Measurements from ENCODE around the gene ABCD3. TPM values are rescaled to one million over a fixed set of nuclear protein-coding genes. Genes with fewer than 3 reads are reported as not detected.

The ABCD3 gene
- total and polyA plus RNA-seq, 7 experiments from 2014 or later: 18.0 to 31.2 (median 24.4) TPM

DNA sequence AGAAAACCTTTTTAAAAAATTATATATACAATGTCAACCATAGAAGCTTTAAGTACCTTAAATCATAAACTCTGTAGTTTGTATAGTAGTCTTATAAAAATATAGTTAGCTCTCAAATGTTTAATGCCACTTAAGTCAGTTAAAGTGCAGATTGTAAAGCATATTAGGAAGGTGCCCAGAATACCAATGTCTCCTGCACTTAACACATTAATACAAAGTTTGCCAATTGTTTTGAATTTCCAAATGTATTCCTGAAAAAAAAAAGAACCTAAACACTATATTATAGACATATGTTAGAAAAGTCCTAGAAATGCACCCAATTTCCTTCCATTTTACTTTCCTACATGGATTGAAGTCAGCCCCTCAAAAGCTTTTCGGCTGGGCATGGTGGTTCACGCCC lies 111.2 kb downstream of the ABCD3 start:
- Mint-ChIP-seq H3K27ac (no peak overlapping the region), H3K27me3 (peaks cover 6 to 14% (median 9%) of the 10 kb centered on the region in 5 donors), H3K4me3 (no peak overlapping the region), H3K4me1 (no peaks in the 10 kb centered on the region), H3K9me3 (no peaks in the 10 kb centered on the region), H3K36me3 (no peaks in the 10 kb centered on the region)
- Histone ChIP-seq H3K27ac (ENCODE audit: low read depth, low read length) (no peak overlapping the region), H3K4me1 (ENCODE audit: control insufficient read depth in 2 of 2, insufficient read depth in 2 of 2, low read length in 2 of 2) (no peaks in the 10 kb centered on the region), H3K4me3 (ENCODE audit: low read length) (no peak overlapping the region), H3K9me3 (ENCODE audit: control insufficient read depth in 2 of 3, low read length in 3 of 3) (no peaks in the 10 kb centered on the region), H3K27me3 (ENCODE audit: control insufficient read depth in 2 of 2, insufficient read depth in 2 of 2, low read length in 2 of 2) (no peaks in the 10 kb centered on the region), H3K36me3 (ENCODE audit: control insufficient read depth in 2 of 3, insufficient read depth in 3 of 3, low read length in 3 of 3) (no peaks in the 10 kb centered on the region)
- intact Hi-C loops (cut with micrococcal nuclease): no loop called here
- ATAC-seq (no peak), DNase-seq (no peak)
- CTCF ChIA-PET: no interaction called here
- POLR2A ChIA-PET: no interaction called here

DNA sequence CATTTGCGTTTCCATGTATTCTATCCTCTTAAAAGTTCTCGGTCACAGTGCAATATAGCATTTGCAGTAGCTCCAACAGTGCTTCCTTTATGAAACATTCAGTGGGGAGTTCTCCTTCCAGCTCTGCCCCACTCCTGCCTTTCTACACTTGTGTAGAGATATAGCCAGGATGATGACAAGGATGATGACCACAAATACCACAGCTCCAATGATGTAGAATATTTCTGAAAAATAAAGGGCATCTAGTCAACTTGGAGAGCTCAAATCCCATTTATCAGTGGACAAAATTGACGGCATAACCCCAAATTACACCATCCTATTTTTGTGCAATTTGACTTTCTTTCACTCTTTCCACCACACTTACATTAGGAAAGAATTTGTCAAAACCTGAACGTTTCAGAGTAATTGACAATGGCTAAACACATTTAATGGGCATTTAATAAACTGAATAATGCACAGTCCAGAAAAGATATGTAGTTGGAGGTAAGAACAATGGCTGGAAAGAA lies 112.2 kb downstream of the ABCD3 start:
- ATAC-seq (no peak), DNase-seq (no peak)
- Mint-ChIP-seq H3K4me3 (no peak overlapping the region), H3K27me3 (peaks cover 7 to 22% (median 14%) of the 10 kb centered on the region in 5 donors), H3K9me3 (no peaks in the 10 kb centered on the region), H3K27ac (no peak overlapping the region), H3K36me3 (no peaks in the 10 kb centered on the region), H3K4me1 (no peaks in the 10 kb centered on the region)
- Histone ChIP-seq H3K9me3 (ENCODE audit: control insufficient read depth in 2 of 3, low read length in 3 of 3) (no peaks in the 10 kb centered on the region), H3K27me3 (ENCODE audit: control insufficient read depth in 2 of 2, insufficient read depth in 2 of 2, low read length in 2 of 2) (no peaks in the 10 kb centered on the region), H3K36me3 (ENCODE audit: control insufficient read depth in 2 of 3, insufficient read depth in 3 of 3, low read length in 3 of 3) (no peaks in the 10 kb centered on the region), H3K4me1 (ENCODE audit: control insufficient read depth in 2 of 2, insufficient read depth in 2 of 2, low read length in 2 of 2) (no peaks in the 10 kb centered on the region), H3K4me3 (ENCODE audit: low read length) (no peak overlapping the region), H3K27ac (ENCODE audit: low read depth, low read length) (no peak overlapping the region)
- CTCF ChIA-PET: no interaction called here
- POLR2A ChIA-PET: no interaction called here
- intact Hi-C loops (cut with micrococcal nuclease): no loop called here

DNA sequence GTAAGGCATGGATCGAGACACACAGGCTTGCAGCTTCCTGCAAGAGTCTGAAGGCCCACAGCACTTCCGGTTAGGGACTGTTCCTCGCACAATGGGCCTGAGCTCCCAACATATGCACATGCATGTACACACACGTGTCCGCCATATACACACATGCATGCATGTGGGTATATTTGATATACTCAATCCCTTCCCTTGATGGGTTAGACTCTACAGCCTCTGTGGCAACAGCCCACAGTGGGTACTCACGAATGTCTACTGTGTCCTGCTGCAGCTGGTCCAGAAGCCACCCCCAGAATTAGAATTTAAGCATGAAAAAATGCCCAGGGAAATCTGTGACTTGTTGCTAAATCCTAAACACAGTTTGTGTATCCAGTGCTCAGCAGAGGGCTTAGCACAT lies 113.5 kb downstream of the ABCD3 start:
- no peaks in the 10 kb centered on the region for H3K36me3 Mint-ChIP-seq
- intact Hi-C loops (cut with micrococcal nuclease): no loop called here
- H3K27ac Mint-ChIP-seq: no peak overlapping the region
- ATAC-seq: no peak
- H3K36me3 ChIP-seq (ENCODE audit: control insufficient read depth in 2 of 3, insufficient read depth in 3 of 3, low read length in 3 of 3): no peaks in the 10 kb centered on the region
- H3K9me3 ChIP-seq (ENCODE audit: control insufficient read depth in 2 of 3, low read length in 3 of 3): no peaks in the 10 kb centered on the region
- H3K9me3 Mint-ChIP-seq: no peaks in the 10 kb centered on the region
- H3K27ac ChIP-seq (ENCODE audit: low read depth, low read length): no peak overlapping the region
- no peaks in the 10 kb centered on the region for H3K4me1 ChIP-seq (ENCODE audit: control insufficient read depth in 2 of 2, insufficient read depth in 2 of 2, low read length in 2 of 2)
- H3K4me3 Mint-ChIP-seq: no peak overlapping the region
- POLR2A ChIA-PET: no interaction called here
- H3K4me3 ChIP-seq (ENCODE audit: low read length): no peak overlapping the region
- no peak for DNase-seq
- H3K4me1 Mint-ChIP-seq: no peaks in the 10 kb centered on the region
- peaks cover 10 to 26% (median 22%) of the 10 kb centered on the region in 5 donors for H3K27me3 Mint-ChIP-seq
- no peaks in the 10 kb centered on the region for H3K27me3 ChIP-seq (ENCODE audit: control insufficient read depth in 2 of 2, insufficient read depth in 2 of 2, low read length in 2 of 2)
- CTCF ChIA-PET: no interaction called here

DNA sequence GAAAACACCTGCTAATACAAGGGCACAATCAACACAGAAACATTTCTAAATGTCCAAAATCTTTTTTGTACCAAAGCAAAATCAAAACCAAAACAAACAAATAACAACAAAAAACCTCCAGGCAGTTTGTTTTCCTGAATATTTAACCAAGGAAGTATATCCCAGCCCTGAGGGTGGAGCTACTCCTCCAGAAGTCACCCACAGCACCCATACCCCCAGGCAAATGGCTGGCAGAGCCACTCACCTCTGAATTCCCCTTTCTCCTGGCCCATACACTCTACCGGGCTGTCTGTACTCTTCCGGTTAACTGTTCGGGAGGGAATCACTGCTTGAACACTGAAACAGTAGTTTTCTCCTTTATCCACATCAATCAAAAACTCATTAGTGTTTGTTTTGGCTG lies 113.9 kb downstream of the ABCD3 start:
- DNase-seq (no peak), ATAC-seq (no peak)
- no peak overlapping the region for H3K4me3 Mint-ChIP-seq
- Histone ChIP-seq H3K4me3 (ENCODE audit: low read length) (no peak overlapping the region), H3K27me3 (ENCODE audit: control insufficient read depth in 2 of 2, insufficient read depth in 2 of 2, low read length in 2 of 2) (no peaks in the 10 kb centered on the region), H3K36me3 (ENCODE audit: control insufficient read depth in 2 of 3, insufficient read depth in 3 of 3, low read length in 3 of 3) (no peaks in the 10 kb centered on the region), H3K9me3 (ENCODE audit: control insufficient read depth in 2 of 3, low read length in 3 of 3) (no peaks in the 10 kb centered on the region), H3K27ac (ENCODE audit: low read depth, low read length) (no peak overlapping the region), H3K4me1 (ENCODE audit: control insufficient read depth in 2 of 2, insufficient read depth in 2 of 2, low read length in 2 of 2) (no peaks in the 10 kb centered on the region)
- no peak overlapping the region for H3K27ac Mint-ChIP-seq
- ChIA-PET POLR2A (no interaction called here), CTCF (no interaction called here)
- H3K9me3 Mint-ChIP-seq: no peaks in the 10 kb centered on the region
- no peaks in the 10 kb centered on the region for H3K4me1 Mint-ChIP-seq
- peaks cover 10 to 26% (median 26%) of the 10 kb centered on the region in 5 donors for H3K27me3 Mint-ChIP-seq
- no peaks in the 10 kb centered on the region for H3K36me3 Mint-ChIP-seq
- intact Hi-C loops (cut with micrococcal nuclease): no loop called here

DNA sequence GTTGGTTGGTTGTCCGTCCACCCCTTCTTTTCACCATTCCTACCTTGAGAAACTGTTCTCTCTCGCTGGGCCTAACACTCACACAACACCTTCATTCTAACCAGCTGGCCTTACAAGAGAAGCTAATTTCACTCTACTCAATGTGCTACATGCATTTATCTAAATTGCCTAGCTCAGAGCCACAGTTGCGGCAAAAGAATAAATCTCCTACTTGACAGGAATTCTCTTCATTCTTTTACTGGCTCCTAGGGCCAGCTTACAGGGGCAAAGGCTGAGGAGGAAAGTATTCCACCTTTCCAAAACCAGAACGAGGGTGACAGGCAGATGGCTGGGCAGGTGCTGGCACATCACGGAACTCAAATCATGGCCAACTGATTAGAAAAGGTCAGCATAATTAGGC lies 116.9 kb downstream of the ABCD3 start:
- ChIA-PET CTCF (no interaction called here), POLR2A (no interaction called here)
- intact Hi-C loops (cut with micrococcal nuclease): no loop called here
- Histone ChIP-seq H3K36me3 (ENCODE audit: control insufficient read depth in 2 of 3, insufficient read depth in 3 of 3, low read length in 3 of 3) (no peaks in the 10 kb centered on the region), H3K27ac (ENCODE audit: low read depth, low read length) (no peak overlapping the region), H3K27me3 (ENCODE audit: control insufficient read depth in 2 of 2, insufficient read depth in 2 of 2, low read length in 2 of 2) (no peaks in the 10 kb centered on the region), H3K4me1 (ENCODE audit: control insufficient read depth in 2 of 2, insufficient read depth in 2 of 2, low read length in 2 of 2) (no peaks in the 10 kb centered on the region), H3K9me3 (ENCODE audit: control insufficient read depth in 2 of 3, low read length in 3 of 3) (no peaks in the 10 kb centered on the region), H3K4me3 (ENCODE audit: low read length) (no peak overlapping the region)
- DNase-seq: no peak
- Mint-ChIP-seq H3K27ac (no peak overlapping the region), H3K9me3 (no peaks in the 10 kb centered on the region), H3K27me3 (peaks cover 32 to 53% (median 44%) of the 10 kb centered on the region in 5 donors), H3K4me1 (peaks cover 0 to under 1% (median 0%) of the 10 kb centered on the region in 7 donors), H3K4me3 (no peak overlapping the region), H3K36me3 (no peaks in the 10 kb centered on the region)
- ATAC-seq: no peak

DNA sequence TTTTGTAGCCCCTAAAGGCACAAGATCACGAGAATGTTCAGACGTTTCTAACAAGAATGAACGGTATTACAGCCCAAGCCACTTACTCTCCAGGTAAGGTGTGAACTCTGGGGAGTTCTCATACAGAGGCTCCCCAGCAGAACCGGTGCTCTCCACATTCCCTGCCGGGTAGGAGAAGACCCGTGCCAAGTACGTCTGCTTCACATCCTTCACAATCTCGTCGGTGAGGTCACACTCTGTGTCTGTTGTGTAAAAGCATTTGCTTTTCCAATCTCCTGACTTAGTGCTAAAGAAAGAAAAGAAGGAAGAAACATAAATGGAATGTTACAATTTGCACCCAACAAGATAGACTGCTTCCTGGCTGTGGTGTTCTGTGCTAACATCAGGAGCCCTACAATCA lies 117.7 kb downstream of the ABCD3 start:
- POLR2A ChIA-PET: no interaction called here
- Mint-ChIP-seq H3K4me1 (peaks cover 0 to 7% (median 3%) of the 10 kb centered on the region in 7 donors), H3K36me3 (no peaks in the 10 kb centered on the region)

DNA sequence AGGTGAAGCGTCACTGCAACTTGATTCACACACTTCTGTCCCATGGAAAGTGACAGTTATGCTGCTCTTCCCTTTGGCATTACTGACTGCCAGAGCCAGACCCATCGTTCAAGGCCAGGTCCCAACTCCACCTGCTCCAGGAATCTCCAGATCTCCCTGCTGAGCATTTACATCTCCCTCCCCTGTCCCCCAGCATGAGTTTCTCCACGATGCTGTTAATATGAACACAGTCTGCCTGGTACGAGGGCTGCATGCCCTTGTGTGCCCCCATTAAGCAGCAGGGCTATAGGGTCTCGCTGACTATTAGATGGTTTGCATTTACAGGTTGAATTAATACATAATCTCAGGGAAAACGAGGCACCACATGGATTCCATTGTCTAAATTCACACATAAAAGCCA lies 119.1 kb downstream of the ABCD3 start:
- POLR2A ChIA-PET: no interaction called here
- peaks cover 0 to 15% (median 7%) of the 10 kb centered on the region in 7 donors for H3K4me1 Mint-ChIP-seq

More for the DNA sequence above, 117.7 kb downstream of the ABCD3 start:
- Mint-ChIP-seq H3K9me3 (no peaks in the 10 kb centered on the region), H3K27ac (no peak overlapping the region), H3K27me3 (peaks cover 40 to 58% (median 52%) of the 10 kb centered on the region in 5 donors), H3K4me3 (no peak overlapping the region)
- Histone ChIP-seq H3K4me1 (ENCODE audit: control insufficient read depth in 2 of 2, insufficient read depth in 2 of 2, low read length in 2 of 2) (no peaks in the 10 kb centered on the region), H3K4me3 (ENCODE audit: low read length) (no peak overlapping the region), H3K9me3 (ENCODE audit: control insufficient read depth in 2 of 3, low read length in 3 of 3) (no peaks in the 10 kb centered on the region), H3K27ac (ENCODE audit: low read depth, low read length) (no peak overlapping the region), H3K27me3 (ENCODE audit: control insufficient read depth in 2 of 2, insufficient read depth in 2 of 2, low read length in 2 of 2) (no peaks in the 10 kb centered on the region), H3K36me3 (ENCODE audit: control insufficient read depth in 2 of 3, insufficient read depth in 3 of 3, low read length in 3 of 3) (no peaks in the 10 kb centered on the region)
- DNase-seq (no peak), ATAC-seq (no peak)
- intact Hi-C loops (cut with micrococcal nuclease): no loop called here
- CTCF ChIA-PET: no interaction called here

More for the DNA sequence above, 119.1 kb downstream of the ABCD3 start:
- peaks cover 49 to 60% (median 58%) of the 10 kb centered on the region in 5 donors for H3K27me3 Mint-ChIP-seq
- no peak for ATAC-seq
- Histone ChIP-seq H3K9me3 (ENCODE audit: control insufficient read depth in 2 of 3, low read length in 3 of 3) (no peaks in the 10 kb centered on the region), H3K27me3 (ENCODE audit: control insufficient read depth in 2 of 2, insufficient read depth in 2 of 2, low read length in 2 of 2) (peaks cover 0 to under 1% of the 10 kb centered on the region in 2 donors), H3K4me1 (ENCODE audit: control insufficient read depth in 2 of 2, insufficient read depth in 2 of 2, low read length in 2 of 2) (no peaks in the 10 kb centered on the region), H3K27ac (ENCODE audit: low read depth, low read length) (no peak overlapping the region), H3K4me3 (ENCODE audit: low read length) (no peak overlapping the region), H3K36me3 (ENCODE audit: control insufficient read depth in 2 of 3, insufficient read depth in 3 of 3, low read length in 3 of 3) (no peaks in the 10 kb centered on the region)
- peaks cover 0 to 2% (median 0%) of the 10 kb centered on the region in 11 donors for H3K9me3 Mint-ChIP-seq
- no peak overlapping the region for H3K27ac Mint-ChIP-seq
- CTCF ChIA-PET: no interaction called here
- intact Hi-C loops (cut with micrococcal nuclease): no loop called here
- H3K4me3 Mint-ChIP-seq: no peak overlapping the region
- H3K36me3 Mint-ChIP-seq: no peaks in the 10 kb centered on the region
- no peak for DNase-seq
